DND-41 (cell line): Measurements from ENCODE around the gene CFL2.

ENCODE experiments used
- CTCF ChIP-seq: IDR thresholded peaks from 2 replicates; pipeline ENCODE4 v1.5.1; 2012; ENCODE audit warnings: borderline replicate concordance, low read length, moderate library complexity, mild to moderate bottlenecking; ENCODE audit not compliant: poor library complexity, severe bottlenecking; ENCODE audit errors: extremely low read depth
- EZH2 ChIP-seq: IDR thresholded peaks from 3 replicates; pipeline ENCODE4 v1.6.1; 2012; ENCODE audit warnings: borderline replicate concordance, low read depth, mild to moderate bottlenecking, moderate library complexity, low read length, inconsistent platforms; ENCODE audit not compliant: severe bottlenecking

- TF ChIP-seq CTCF (no peak), EZH2 (no peak)
These were observed 46.3 kb downstream of the CFL2 start for GRCh38 chr14:34668111-34668510.
